Amniotic epithelial cell (primary cell): Measurements from ENCODE around the gene CCL1.

Experiments
- DNase-seq: peaks from one replicate; pipeline ENCODE4 v3.0.0-alpha.2; 2010; ENCODE audit warnings: low read depth

The CCL1 gene

GRCh38 chr17:34383216-34383615 is 20.2 kb upstream of the CCL1 start:
- DNase-seq = no peak

GRCh38 chr17:34382621-34383124 is 19.6 kb upstream of the CCL1 start:
- DNase-seq = no peak

GRCh38 chr17:34379868-34380267 is 16.8 kb upstream of the CCL1 start:
- DNase-seq = no peak

GRCh38 chr17:34378664-34379101 is 15.7 kb upstream of the CCL1 start:
- DNase-seq = no peak

- DNase-seq = no peak
Observed at GRCh38 chr17:34377078-34377823, 14.2 kb upstream of the CCL1 start.

- DNase-seq = no peak
Observed at GRCh38 chr17:34375426-34375997, 12.5 kb upstream of the CCL1 start.

- no peak for DNase-seq
Observed at GRCh38 chr17:34374457-34374856, 11.4 kb upstream of the CCL1 start.

- DNase-seq = no peak
Observed at GRCh38 chr17:34371405-34372100, 8.5 kb upstream of the CCL1 start.

- DNase-seq = no peak
Observed at GRCh38 chr17:34370997-34371395, 8.0 kb upstream of the CCL1 start.

- no peak for DNase-seq
Observed at GRCh38 chr17:34370376-34370996, 7.5 kb upstream of the CCL1 start.

GRCh38 chr17:34369571-34369970 is 6.5 kb upstream of the CCL1 start:
- DNase-seq = no peak

- DNase-seq = no peak
Observed at GRCh38 chr17:34368946-34369500, 6.0 kb upstream of the CCL1 start.

GRCh38 chr17:34368196-34368945 is 5.3 kb upstream of the CCL1 start:
- DNase-seq = no peak

- DNase-seq = no peak
Observed at GRCh38 chr17:34367486-34368195, 4.6 kb upstream of the CCL1 start.

GRCh38 chr17:34366529-34367107 is 3.6 kb upstream of the CCL1 start:
- DNase-seq = no peak

GRCh38 chr17:34366010-34366409 is 3.0 kb upstream of the CCL1 start:
- no peak for DNase-seq

GRCh38 chr17:34365340-34365739 is 2.3 kb upstream of the CCL1 start:
- no peak for DNase-seq

- no peak for DNase-seq
Observed at GRCh38 chr17:34364751-34365150, 1.7 kb upstream of the CCL1 start.

- DNase-seq = peak; percentile 3
Observed at GRCh38 chr17:34361478-34362061, 1.5 kb downstream of the CCL1 start.

- DNase-seq = no peak
Observed at GRCh38 chr17:34360601-34361270, 2.3 kb downstream of the CCL1 start.
